GM21619 (cell line): ENCODE data around the gene GRPEL2.
"Not testable (repeated sequence)": the region's sequence is repeated elsewhere in the genome, so short reads cannot be mapped to it uniquely, and the experiment has no call there.

ENCODE experiments used
- ATAC-seq: cut with Tn5 transposase; IDR thresholded peaks from one replicate; pipeline ENCODE4 v1.9.1; 2021; ENCODE audit not compliant: unreplicated experiment

Gene GRPEL2

DNA sequence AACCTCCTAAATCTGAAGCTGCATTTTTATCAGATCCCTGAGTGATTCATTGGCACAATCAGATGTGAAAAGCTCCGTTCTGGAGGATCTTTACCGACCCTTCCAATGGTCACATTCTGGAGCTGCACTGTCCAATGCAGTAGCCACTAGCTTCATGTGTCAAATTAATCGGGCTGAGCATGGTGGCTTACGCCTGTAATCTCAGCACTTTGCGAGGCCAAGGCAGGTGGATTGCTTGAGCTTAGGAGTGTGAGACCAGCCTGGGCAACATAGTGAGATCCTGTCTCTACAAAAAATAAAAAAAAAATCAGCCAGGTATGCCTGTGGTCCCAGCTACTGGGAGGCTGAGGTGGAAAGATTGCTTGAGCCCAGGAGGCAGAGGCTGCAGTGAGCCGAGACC lies 30.1 kb downstream of the GRPEL2 start:
- ATAC-seq = no peak

GRCh38 chr5:149376104-149376503 lies 30.8 kb downstream of the GRPEL2 start:
- no peak for ATAC-seq

GRCh38 chr5:149376711-149377447 lies 31.6 kb downstream of the GRPEL2 start:
- no peak for ATAC-seq

- no peak for ATAC-seq
These were observed 33.0 kb downstream of the GRPEL2 start for GRCh38 chr5:149378241-149378820.

- ATAC-seq = no peak
These were observed 34.0 kb downstream of the GRPEL2 start, which contains the start of gene IL17B for GRCh38 chr5:149379177-149379761. Gene IL17B, minus strand, starts transcription at chr5:149379292. Its CDS starts 67 bp downstream, at chr5:149379225.

GRCh38 chr5:149379818-149380374 lies 34.6 kb downstream of the GRPEL2 start:
- no peak for ATAC-seq

DNA sequence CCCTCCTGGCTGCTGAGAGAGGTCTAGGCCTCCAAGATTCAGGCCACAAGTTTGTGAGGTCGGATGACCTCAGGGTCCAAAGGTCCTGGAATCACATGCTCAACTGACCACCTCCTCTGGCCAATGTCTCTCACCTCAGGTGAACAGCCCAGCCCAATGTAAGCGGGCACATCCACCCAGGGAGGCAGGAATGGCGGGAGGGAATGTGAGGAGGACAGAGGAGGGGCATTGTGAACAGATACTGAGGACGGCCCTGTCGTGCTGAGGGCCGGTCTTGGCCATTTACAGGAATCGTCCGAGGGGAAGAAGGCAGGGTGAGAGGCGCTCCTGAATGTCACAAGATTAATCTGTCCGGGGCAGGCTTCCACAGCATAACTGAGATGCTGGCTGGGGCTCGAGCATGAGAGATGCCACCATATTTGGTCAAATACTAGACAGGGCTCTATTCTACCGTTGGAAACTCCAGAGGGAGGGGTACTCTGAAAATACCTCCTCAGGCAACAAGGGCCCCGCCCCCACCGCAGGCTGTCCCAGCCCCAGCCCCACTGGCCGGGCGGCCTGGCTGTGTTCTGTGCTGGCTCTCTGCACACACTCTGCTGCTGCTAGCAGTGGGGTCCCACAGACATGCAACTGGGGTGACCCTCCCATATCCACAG lies 35.3 kb downstream of the GRPEL2 start:
- no peak for ATAC-seq

- peak; percentile 21 for ATAC-seq
These were observed 36.1 kb downstream of the GRPEL2 start for GRCh38 chr5:149381261-149381985.

DNA sequence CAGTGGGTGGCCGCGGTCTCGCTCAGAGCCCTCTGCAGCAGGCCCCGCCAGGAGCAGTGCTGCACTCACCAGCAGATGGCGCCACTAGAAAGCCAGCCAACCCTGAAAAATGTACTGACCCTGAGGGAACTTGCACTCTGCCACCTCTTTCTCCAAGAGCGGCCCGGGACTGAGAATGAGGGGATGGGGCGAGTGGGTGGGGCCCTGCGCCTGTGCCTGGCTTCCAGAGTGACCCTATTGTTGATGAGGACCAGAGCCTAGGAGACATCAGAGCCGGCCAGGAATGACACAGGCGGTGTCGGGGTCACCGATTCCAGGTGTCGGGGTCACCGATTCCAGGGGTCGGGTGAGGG lies 36.7 kb downstream of the GRPEL2 start:
- ATAC-seq = peak; percentile 76

DNA sequence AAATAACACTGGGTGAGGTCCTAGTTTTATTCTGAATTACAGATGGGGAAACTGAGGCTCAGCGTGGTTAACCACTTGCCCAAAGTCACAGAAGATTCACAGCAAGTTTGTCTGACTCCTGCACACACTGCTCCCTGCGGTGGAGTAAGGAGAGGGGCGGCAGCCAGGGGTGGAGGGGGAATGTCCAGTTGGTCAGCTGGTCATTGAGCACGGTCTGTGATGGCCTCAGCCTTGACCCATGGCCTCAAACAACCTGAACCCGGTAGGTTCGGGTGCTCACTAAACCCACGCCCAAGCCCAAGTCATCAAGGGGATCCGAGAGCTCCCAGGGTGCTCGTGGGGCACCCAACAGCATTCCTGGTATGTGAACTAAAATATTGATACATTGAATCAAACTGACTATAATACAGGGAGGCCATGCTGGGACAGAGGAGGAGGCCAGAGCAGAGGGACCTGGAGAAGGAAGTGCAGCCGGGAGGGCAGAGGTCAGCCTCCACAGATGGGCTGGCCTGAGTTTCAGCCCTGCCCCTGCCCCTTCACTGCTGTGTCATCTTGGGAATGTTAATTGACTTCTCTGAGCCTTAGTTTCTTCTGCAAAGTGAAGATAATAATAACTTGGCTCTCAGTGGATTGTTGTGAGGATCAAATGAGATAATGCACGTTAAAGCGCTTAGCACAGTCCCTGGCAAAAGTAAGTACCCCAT lies 37.4 kb downstream of the GRPEL2 start:
- ATAC-seq = no peak

GRCh38 chr5:149383399-149383798 lies 38.1 kb downstream of the GRPEL2 start:
- no peak for ATAC-seq

DNA sequence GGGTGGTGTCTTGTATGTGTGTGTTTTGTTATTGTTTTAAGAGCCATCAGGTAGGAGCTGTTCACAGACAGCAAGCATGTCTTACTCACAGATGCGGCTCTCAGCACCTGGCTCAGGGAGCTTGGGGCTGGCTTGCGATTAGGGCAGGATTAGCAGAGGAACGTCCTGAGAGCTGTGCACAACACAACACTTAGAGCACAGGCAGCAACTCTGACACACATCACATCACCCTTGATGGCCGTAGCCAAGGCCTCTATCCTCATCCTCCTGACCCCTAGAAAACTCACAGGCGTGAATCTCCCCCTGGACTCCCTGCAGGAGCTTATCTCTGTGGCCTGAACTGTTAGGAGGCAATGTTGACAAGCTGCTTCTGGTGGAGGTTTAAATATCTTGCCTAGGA lies 40.9 kb downstream of the GRPEL2 start:
- ATAC-seq = no peak

DNA sequence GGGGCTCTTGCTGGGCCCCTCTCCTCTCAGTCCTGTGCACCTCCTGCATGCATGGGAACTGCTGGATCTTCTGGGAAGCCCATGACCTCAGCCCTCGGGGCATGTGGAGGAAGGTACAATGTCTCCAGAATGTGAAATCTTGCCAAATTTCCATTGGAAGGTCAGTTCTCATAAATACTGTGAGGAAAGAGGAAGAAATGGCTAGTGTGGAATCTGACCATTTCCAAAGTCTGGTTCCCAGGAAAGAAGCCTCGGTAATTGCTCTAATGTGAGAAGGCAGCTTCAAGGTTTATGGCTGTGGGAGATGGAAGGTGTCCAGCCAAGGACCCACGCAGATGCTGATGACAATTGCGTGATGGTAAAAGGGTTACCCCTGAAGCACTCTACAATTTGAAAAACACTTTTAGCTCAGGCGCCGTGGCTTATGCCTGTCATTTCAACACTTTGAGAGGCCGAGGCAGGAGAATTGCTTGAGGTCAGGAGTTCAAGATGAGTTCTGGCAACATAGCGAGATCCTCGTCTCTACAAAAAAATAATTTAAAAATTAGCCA lies 41.9 kb downstream of the GRPEL2 start:
- no peak for ATAC-seq

DNA sequence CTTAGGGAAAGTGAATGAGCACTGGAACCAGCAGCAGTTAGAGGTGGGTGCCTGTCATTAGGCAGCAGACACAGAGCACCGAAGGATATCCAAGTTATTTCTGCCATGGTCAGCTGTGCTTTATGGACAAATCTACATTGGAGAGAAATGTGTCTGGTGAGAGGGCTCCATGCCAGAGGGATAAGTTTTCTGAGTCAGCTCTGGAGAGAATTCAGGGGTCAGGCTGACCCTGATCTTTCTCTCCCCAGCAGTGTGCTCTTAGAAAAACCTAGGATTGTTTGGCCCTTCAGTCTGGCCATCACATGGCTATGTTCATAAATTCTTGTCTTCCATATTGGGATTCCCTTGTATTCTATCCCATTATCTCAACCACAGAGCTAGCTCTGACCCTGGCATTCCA lies 42.7 kb downstream of the GRPEL2 start:
- no peak for ATAC-seq

DNA sequence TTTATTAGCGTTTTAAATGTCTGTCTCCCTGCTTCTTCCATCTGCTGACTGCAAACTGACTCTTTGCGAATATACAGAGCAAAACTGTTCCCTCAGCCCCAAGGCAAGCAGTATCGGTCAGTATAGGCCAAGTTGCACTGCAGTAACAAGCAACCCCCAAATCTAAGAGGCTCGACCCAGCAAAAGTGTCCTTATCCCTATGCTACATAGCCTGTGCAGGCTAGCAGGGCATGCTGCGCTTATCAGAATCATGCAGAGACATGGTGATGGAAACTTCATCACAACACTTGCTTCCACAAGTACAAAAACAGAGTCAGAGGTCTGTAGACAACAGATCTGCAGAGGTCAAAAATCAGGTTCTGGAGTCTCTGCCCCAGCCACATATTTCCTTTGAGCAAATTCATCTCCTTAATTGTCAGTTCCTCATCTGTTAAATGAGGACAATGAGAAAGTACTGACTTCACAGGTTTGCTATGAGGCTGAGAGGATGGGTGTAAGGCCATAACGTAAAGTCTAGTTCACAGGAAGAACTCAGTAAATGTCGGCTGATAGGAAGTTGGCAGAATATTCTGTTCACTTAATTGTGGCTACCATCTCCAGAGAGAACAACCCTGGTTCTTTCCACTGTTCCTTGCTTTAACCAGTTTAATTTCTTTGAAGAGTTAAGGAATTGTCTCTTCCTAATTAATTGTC lies 43.3 kb downstream of the GRPEL2 start:
- no peak for ATAC-seq

GRCh38 chr5:149389552-149390495 lies 44.5 kb downstream of the GRPEL2 start:
- no peak for ATAC-seq

DNA sequence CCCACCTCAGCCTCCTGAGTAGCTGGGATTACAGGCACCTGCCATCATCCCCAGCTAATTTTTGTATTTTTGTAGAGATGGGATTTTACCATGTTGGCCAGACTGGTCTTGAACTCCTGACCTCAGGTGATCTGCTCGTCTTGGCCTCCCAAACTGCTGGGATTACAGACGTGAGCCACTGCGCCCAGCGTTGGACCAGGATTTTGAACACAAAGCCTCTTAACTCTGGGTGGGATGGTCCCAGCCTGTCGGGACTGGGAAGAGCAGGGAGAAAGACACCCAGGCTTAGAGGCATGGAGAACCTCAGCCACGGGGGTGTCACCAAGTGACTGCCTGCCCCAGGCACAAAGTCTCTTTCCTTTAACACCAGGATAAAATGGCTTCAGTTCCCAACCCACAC lies 45.8 kb downstream of the GRPEL2 start:
- ATAC-seq = not testable (repeated sequence)

GRCh38 chr5:149391524-149391923 lies 46.2 kb downstream of the GRPEL2 start:
- ATAC-seq = no peak
